HFF-Myc (cell line): ENCODE data around the gene RAB40C.

Experiments used
- DNase-seq: peaks from one replicate; pipeline ENCODE4 v3.0.0-alpha.2; 2011; ENCODE audit warnings: low read depth; ENCODE audit errors: extremely low read depth
- H3K4me3 ChIP-seq: replicated peaks from 2 replicates; pipeline ENCODE4 v1.5.1; 2011; ENCODE audit warnings: low read depth, mild to moderate bottlenecking, control low read depth, low read length
- CTCF ChIP-seq: IDR thresholded peaks from 2 replicates; pipeline ENCODE4 v1.5.1; 2012; ENCODE audit warnings: mild to moderate bottlenecking, low read depth, low read length, control low read depth; ENCODE audit errors: missing control alignments

The RAB40C gene

GRCh38 chr16:643050-643368, 53.1 kb downstream of the RAB40C start:
- H3K4me3 ChIP-seq, result peak overlapping the region; percentile 55
- no peak for TF ChIP-seq CTCF
- no peak for DNase-seq

GRCh38 chr16:644556-644955, 54.7 kb downstream of the RAB40C start:
- DNase-seq, result no peak
- no peak overlapping the region for H3K4me3 ChIP-seq
- no peak for TF ChIP-seq CTCF

GRCh38 chr16:645852-646678, 56.2 kb downstream of the RAB40C start:
- no peak for TF ChIP-seq CTCF
- DNase-seq, result no peak

GRCh38 chr16:646679-647172, 56.9 kb downstream of the RAB40C start:
- no peak overlapping the region for H3K4me3 ChIP-seq
- no peak for DNase-seq

More at GRCh38 chr16:645852-646678, 56.2 kb downstream of the RAB40C start:
- H3K4me3 ChIP-seq, result no peak overlapping the region

GRCh38 chr16:647173-647902, 57.5 kb downstream of the RAB40C start:
- TF ChIP-seq CTCF, result no peak
- H3K4me3 ChIP-seq, result 0 out of 2 replicates have a peak overlapping the region, but pooled peaks have one; percentile 60
- DNase-seq, result no peak

More at GRCh38 chr16:646679-647172, 56.9 kb downstream of the RAB40C start:
- TF ChIP-seq CTCF, result no peak

GRCh38 chr16:648071-648780, 58.4 kb downstream of the RAB40C start:
- peak; percentile 49 for TF ChIP-seq CTCF
- DNase-seq, result no peak
- H3K4me3 ChIP-seq, result peak overlapping the region; percentile 60
